Activated CD4-positive, CD25-positive, alpha-beta regulatory T cell treated with anti-CD3 and anti-CD28 coated beads, Interleukin-2, amount 50 U/mL, for 24 hours (primary cell): ENCODE results near the gene RPGR.

Experiments
- ATAC-seq, 2 donors: fragments of 150-1000 bp; cut with Tn5 transposase; one replicate each; pipeline ENCODE4 v1.10.0; 2021; ENCODE audit warnings: mild to moderate bottlenecking in 1 of 2, moderate library complexity in 1 of 2

The RPGR gene, protein sequence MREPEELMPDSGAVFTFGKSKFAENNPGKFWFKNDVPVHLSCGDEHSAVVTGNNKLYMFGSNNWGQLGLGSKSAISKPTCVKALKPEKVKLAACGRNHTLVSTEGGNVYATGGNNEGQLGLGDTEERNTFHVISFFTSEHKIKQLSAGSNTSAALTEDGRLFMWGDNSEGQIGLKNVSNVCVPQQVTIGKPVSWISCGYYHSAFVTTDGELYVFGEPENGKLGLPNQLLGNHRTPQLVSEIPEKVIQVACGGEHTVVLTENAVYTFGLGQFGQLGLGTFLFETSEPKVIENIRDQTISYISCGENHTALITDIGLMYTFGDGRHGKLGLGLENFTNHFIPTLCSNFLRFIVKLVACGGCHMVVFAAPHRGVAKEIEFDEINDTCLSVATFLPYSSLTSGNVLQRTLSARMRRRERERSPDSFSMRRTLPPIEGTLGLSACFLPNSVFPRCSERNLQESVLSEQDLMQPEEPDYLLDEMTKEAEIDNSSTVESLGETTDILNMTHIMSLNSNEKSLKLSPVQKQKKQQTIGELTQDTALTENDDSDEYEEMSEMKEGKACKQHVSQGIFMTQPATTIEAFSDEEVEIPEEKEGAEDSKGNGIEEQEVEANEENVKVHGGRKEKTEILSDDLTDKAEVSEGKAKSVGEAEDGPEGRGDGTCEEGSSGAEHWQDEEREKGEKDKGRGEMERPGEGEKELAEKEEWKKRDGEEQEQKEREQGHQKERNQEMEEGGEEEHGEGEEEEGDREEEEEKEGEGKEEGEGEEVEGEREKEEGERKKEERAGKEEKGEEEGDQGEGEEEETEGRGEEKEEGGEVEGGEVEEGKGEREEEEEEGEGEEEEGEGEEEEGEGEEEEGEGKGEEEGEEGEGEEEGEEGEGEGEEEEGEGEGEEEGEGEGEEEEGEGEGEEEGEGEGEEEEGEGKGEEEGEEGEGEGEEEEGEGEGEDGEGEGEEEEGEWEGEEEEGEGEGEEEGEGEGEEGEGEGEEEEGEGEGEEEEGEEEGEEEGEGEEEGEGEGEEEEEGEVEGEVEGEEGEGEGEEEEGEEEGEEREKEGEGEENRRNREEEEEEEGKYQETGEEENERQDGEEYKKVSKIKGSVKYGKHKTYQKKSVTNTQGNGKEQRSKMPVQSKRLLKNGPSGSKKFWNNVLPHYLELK

DNA sequence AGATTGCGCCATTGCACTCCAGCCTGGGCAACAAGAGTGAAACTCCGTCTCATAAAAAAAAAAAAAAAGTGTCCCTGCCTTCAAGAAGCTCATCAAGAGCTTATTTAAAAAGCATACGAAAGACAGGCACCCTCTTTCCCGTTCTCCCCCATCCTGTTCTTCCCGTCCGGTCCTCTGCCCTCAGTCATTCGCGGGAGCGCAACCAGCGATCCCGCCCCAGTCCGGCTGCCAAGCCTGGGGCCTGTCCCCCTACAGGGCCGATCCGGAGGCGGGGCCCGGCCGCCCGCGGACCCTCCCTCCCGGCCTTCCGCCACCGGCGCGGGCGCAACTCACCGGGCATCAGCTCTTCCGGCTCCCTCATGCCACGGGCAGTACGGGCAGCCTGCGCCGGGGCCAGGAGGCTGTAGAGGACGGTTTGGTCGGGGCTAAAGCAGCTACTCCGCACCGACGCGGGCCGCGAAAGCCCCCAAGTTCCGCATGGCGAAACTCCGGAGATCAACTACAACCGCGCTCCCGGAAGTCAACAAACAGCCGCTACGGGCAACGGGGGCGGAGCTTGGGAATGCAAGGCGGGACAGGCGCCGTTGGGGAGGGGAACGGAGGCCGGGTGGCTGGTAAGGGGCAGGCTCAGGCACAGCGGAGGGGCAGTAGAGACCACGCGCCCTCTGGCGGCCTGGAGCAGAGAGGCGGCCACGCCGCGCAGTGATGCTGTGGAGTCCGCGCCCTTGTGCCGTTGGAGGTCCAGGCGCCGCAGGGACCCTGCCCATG lies at the start of gene RPGR:
TSS of gene RPGR (minus strand) at position 503 of the 768 bp plus-strand sequence. CDS start at position 361, 142 bp downstream.
- peak; percentile 97 to 98 for ATAC-seq

DNA sequence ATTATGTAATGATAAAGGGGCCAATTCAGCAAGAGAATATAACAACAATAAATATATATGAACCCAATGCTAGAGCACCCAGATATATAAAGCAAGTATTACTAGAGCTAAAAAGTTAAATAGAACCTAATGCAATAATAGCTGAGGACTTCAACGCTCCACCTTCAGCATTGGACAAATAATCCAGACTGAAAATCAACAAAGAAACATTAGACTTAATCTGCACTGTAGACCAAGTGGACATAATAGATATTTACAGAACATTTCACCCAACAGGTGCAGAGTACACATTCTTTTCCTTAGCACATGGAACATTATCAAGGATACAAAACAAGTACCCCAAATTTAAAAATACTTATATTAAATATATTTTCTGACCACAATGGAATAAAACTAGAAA lies 49.4 kb upstream of the RPGR start:
- ATAC-seq, result no peak

DNA sequence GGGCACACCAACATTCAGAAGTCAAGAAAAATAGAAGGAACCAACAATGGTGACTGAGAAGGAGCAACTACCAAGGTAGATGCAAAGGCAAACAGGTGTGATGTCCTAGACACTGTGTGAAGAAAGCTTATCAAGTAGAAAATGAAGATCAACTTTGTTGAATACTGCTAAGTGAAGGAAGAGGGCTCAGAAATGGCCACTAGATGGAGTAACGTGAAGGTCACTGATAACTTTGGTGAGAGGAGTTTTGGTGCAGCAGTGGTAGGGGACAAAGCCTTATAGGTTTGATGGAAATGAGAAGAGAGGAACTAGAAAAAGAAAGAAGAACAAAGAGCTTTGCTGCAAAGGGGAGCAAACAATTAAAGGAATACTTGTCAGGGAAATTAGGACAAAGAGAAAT lies 48.6 kb upstream of the RPGR start:
- ATAC-seq, result no peak

DNA sequence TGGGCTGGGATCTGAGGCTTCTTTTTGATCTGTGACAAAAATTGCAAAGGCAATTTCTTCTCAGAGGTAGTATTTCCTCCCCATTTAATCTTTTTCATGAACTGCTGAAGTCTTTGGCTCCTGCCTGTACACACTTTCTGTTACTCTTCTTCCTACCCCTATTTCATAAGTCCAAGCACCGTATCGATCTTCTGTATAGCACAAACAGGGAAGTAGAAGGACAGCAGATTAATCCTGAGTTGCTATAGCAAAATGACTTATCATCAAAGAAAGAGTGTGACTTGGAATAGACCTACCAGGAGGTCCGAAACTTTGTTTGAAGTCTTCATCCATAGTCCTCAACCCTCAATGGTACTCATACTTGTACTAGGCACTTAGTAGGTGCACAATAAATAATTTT lies 47.1 kb upstream of the RPGR start:
- ATAC-seq, result no peak

DNA sequence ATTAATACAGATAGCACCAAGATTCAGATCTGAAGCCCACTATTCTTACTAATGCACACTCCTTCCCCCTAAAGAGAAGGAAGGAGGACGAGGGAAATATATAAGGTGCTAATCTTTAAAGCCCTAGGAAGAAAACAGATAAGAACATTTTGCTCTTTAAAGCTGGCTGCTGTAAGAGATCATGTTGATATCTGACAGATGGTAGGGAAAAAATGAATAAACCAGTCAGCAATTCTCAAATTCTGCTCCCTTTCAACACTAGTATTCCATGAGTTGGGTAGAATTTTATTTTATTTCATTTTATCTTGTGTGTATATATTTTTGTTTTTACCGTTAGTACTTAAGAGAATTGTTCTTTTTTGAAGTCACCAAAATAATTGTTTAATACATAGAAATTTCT lies 44.3 kb upstream of the RPGR start:
- ATAC-seq, result no peak

DNA sequence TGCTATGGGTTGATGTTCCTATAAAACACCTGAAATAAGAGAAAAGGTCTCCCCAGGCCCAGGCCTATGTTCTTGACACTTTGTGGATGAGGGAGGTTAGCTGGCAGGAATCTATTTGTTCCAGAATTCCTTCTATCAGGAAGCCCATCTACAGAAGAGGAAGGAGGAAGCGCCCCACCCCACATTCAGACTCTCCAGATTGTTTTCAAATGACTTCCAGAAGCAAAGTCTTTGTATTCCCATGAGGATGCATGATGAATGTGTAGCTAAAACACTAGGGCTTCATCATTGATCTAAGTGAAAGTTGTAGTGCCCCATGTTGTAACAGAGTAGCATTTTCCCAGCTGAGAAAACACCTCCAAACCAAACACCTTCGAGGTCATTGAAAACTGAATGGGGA lies 41.5 kb upstream of the RPGR start:
- ATAC-seq, result no peak

DNA sequence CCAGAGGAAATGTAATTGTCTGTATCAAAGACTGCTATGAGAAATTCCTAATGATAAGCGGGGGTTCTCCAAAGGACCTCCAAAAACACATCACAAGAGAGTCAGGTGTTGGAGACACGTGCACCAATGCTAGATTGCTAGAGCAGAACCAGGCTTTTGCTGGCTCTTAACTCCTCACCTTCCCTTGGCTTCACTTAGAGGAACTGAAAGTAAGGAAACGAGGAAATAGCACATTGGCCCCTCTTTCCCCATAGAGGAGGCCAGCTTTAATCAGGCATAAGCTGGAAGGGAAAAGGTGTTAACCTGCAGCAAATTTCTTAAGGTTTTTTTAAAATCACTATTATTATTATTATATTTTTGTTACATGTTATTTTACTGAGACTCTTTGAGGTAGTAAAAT lies 38.6 kb upstream of the RPGR start:
- no peak for ATAC-seq

DNA sequence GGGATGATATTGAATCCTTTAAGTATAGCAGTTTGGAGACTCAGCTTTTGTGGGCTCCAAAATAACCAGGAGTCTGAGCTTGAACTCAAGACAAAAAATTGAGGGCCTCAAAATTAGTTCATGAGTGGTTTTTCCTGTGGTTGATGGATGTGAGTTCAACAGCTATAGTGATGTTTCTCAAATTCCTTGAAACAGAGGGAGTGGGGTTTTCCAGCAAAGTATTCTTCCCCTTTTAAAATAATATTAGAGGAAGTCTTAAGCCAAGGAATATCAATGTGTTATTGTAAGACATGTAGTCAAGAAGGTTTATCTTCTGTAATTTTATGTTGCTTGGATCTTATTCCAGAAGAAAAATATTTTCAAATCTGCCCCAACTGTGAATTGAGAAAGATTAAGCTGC lies 35.7 kb upstream of the RPGR start:
- ATAC-seq, result no peak

DNA sequence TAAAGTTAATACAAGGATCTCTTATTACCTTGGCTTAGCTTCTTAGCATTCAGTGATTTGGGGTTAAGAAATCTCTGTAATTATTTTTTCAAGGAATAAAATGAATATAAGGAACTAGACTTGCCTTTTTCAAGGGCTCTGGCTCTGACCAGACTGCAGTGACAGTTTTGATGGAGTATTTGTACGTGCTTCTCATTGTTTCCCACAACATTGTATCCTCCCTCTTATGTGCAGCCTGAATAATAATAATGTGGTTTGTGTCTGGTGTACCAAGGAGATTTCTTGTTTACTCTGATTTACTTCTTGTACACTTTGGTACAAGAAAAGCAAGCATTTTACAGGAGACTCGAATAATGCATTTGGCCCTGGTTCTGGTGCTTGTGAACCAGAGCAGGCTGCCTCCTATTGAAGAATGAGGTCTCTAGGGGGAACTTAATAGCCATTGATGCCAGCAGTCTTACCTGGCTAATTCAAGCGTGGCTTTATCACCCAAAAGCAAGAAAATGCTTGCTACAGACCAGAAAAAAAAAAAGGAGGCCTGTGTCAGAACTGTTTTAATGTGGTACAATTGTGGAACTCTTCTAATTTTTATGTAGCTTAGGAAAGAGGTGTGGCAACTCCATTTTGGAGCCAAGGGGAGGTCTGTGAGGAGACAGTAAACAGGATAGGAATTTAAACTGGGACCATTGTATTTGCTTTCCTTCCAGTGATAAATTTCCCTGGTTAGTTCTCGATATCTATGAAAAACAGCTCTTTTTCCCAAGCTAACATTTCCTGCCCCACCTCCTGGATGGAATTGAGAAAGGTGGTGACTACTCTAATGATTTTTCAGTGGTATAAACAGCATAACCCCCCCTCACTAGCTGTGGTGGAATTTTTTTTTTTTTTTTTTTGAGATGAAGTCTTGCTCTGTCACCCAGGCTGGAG lies 30.7 kb upstream of the RPGR start:
- ATAC-seq, result no peak

DNA sequence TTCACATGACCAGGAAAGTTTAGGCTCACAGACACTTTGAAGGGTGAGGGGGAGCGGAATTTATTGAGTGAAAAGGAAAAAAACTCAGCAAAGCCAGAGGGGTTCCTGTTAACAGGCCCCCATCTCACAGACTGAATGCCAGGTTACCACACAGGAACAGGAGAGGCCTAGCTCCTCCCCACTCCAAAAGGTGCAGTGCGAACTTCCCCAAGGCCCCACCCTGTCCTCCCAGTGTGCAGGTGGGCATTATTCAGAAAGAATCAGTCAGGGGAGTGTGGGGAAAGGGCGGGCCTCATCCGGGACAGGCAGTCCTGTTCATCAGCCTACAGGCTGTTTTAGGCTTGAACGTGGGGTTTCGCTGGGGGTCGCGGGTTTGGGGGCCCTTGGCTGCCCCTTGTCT lies 29.1 kb upstream of the RPGR start:
- no peak for ATAC-seq

DNA sequence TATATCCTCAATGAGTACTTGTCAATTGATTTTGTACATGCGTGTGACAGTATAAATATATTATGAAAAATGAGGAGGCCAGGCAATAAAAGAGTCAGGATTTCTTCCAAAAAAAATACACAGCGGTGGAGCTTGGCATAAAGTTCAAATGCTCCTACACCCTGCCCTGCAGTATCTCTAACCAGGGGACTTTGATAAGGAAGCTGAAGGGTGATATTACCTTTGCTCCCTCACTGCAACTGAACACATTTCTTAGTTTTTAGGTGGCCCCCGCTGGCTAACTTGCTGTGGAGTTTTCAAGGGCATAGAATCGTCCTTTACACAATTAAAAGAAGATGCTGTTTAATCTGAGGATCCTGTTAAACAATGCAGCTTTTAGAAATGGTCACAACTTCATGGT lies 25.1 kb upstream of the RPGR start, which contains the start of gene OTC:
TSS of gene OTC (plus strand) at position 243 of the 400 bp plus-strand sequence. CDS start at position 336, 93 bp downstream.
- ATAC-seq, result no peak

DNA sequence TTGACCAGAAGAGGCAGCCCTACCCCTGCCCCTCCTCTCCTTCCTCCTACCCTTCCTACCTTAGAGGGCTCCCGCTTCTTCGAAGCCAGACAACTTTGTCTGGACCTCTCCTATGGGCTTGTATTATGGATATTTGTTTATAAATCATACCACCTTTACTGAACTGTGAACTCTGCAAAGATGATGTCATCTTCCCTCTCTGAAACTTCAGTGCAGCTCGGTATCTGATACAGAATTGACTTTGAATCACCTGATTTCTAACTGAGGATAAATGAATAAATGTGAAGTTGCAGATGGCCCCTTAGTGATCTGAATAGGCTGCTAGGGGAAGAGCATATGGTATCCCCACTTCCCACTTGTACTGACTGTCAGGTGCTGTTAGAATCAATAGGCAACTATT lies 24.0 kb upstream of the RPGR start:
- ATAC-seq, result no peak

DNA sequence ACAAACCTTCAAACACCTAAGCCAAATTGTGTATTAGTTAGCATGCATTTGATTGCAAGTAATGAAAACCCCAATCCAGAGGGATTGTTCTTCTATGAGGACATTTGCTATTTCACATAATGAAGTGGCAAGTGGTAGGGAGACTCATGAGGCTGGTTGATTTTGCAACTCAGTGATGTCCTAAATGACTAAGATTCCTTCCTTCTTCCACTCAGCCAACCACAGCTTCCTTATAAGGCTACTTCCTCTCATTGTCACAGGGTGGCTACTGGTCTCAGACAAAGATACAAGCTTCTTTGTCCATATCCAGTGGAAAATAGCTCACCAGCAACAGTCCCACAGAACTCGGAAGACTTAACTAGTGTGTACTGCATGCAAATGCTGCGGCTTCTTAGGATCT lies 19.8 kb upstream of the RPGR start:
- ATAC-seq, result no peak

DNA sequence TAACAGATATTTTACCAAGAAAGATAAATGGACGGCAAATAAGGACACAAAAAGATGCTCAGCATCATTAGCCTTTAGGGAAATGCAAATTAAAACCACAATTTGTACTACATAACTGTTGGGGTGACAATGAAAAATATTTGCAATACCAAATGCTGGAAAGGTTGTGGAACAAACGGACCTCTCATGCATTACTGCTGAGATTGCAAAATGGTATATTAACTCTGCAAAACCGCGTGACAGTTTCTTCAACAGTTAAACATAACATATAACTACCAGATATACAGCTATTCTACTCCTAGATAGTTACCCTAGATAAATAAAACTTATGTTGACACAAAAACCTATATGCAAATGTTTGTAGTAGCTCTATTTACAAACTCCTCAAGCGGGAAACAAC lies 18.8 kb upstream of the RPGR start:
- no peak for ATAC-seq

DNA sequence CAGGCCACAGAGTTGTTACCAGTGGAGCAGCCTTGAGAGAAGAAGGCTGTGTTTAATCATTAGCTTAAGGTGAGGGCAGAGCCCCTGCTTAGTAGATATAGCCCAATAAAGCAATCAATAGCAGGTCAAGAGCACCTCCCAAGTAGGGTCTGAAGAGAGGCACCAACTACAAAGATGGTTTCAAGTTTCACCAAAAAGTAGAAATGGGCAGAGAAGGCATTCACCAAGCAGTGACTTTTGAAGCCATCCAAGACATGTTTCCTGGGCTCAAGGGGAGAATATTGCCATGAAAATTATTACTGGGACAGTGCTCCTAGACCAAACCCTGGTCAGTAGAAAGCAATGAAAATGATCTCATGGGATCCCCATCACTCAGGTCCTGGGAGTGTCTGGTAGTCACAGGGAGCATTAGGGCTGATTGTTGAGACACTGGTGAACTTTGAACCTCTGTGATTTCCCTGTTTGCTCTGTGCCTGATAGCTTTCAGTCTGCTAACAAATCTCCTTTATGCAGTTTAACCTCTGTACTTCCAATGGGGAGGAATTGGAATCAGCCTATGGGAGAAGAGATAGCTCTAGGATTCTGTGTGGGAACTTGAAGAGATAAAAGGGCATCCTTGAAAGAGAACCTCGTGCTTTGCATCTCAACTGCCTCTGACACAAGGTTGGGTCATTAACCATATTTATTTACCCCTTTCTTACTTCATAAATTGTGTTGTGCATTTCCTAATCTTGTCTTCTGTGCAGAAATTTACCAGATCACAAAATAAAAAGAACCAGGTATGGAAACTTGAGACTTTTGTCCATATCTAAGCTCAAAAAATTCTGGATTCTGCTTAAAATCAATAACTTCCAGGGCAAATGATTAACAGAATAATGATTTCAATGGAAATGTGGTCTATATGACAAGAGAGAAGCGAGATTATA lies 15.8 kb upstream of the RPGR start:
- no peak for ATAC-seq

DNA sequence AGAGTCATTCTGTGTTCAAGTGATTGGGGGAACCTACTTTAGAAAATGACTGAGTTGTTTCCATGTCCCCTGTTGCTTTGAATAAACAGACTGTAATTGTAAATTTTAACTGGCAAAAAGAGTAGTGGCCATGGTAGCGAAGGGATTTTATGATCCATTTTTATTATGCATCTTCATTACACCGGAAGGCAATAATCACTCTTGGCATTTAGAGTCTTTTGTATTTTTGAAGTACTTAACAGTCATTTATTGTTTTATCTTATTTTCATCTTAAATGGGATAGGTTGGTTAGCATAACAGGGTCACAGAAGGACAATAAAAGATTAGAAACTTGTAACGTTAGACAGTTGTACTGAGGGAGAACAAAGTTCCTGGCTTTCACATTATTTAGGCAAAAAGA lies 14.1 kb upstream of the RPGR start:
- no peak for ATAC-seq

DNA sequence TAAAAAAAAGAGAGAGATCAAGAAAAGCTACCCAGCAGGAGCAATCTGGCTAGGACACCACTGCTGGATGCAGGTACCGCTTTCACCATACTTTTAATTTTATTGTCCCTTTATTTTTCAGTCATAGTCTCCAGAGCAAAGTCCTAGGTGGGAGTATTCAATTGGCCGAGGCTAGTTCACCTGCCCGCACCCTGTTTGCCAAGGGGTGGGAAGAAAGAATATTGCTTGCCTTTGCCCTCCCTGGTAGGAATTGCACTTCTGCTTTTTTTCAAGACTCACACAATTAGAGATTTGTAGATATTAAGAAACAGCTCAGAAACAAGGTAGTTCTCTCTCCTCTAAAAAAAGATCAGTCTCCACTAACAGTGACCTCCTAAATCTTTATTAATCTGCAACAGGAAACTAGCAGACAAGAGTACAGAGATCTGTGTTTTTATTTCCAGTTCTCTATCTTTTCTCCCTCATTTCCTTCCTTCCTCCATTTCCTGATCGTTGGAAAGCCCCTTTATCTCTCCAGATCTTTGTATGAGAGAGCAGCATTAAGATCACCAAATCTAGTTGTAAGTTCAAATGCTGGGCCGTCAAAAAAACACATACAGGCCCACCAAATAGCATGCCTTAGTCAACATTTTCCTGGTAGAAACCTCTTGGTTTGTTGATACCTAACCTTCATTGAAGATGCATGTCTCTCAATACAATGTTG lies 9.4 kb upstream of the RPGR start:
- ATAC-seq, result no peak

DNA sequence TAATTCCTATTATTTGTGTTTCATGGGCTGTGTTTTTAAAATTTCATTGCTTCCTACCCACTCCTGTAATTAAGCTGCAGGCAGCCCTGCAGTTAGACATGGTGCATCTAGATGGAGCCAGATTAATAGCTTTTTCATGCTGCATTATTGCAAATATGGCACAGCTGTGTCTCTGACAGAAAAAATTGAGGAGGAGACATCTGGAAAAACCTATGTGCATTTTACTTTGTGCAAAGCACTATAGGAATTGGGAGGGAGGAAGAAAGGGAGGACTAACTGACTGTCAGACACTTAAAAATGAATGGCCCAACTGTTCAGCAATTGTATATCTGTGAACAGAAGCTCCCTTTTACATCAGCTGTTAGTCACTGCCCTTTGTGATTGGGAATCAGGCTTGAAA lies 8.1 kb upstream of the RPGR start:
- no peak for ATAC-seq

DNA sequence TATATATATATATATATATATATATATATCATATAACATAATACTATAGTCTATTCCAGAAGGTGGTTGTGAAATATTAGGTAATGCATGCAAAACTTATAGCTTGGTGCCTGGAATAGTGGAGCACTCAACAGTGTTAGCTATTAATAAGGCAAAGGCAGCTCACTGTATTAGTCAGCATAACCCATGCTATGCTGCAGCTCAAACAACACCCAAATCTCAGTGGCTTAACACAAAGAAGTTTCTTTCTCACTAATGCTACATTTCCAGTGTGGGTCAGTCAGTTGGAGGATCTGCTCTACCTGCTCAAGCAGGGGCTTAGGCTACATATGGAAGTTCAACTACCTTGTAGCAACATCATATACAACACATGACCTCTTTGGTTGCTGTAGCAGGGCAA lies 5.2 kb upstream of the RPGR start:
- no peak for ATAC-seq

DNA sequence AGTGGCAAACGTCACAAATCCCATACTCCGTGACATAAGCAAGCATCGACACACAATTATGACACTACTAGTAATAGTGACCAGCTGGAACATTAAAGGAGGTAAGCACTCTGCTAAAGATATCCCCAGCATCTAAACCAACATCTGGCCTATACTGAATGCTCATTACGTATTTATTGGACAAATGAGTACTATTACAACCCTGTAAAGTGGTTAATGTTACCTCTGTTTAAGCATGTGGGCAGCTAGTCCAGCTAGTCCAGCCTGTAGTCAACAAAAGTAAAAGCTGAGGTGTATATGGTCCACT lies 419 bp upstream of the RPGR start:
- ATAC-seq, result peak in 1 of 2 donors; percentile 8
